ENCODE results near the gene LRIT1. TPM values are rescaled to one million over a fixed set of nuclear protein-coding genes. Genes with fewer than 3 reads are reported as not detected.
A peak's percentile ranks its signal among the peaks of the same experiment; 100 is the strongest.

LRIT1 gene
- total and polyA plus RNA-seq, 2 donors (not counting 3 experiments of a cell fraction or from before 2014, with no cell fraction given), result not detected

- H4K20me1 ChIP-seq (replicated peaks; ENCODE audit: control insufficient read depth, extremely low read depth, insufficient read depth, low read length), result no peaks in the 10 kb centered on the region
- intact Hi-C loops (cut with micrococcal nuclease), result loop anchor here (1.0 kb wide), 3 partner anchors 29 to 85 kb away; no protein-coding TSS in a partner anchor
- TF ChIP-seq GATA2 (IDR thresholded peaks at IDR 0.05; ENCODE audit: insufficient read depth, insufficient read length, low read depth, low read length) (no peak), JUN (IDR thresholded peaks at IDR 0.05; ENCODE audit: borderline replicate concordance, insufficient read depth, insufficient read length, low read depth) (no peak), POLR2AphosphoS5 (IDR thresholded peaks at IDR 0.05; ENCODE audit: insufficient read depth, low read depth, low read length) (no peak), CTCF (IDR thresholded peaks at IDR 0.05; ENCODE audit: extremely low read depth in 1 of 2, insufficient read depth in 1 of 2, low read depth in 1 of 2, low read length in 2 of 2) (peak; percentile 80 to 84), POLR2A (IDR thresholded peaks at IDR 0.05; ENCODE audit: low read depth, low read length) (no peak), FOS (IDR thresholded peaks at IDR 0.05; ENCODE audit: borderline replicate concordance, insufficient read depth, low read length) (no peak)
- no peaks in the 10 kb centered on the region for H3K9me3 ChIP-seq (replicated peaks; ENCODE audit: control insufficient read depth, insufficient read depth, low read length)
- H3K4me3 ChIP-seq (replicated peaks in 1 of 3; ENCODE audit: insufficient read depth in 1 of 3, low read depth in 1 of 3, low read length in 3 of 3), result no peak overlapping the region
- H3K79me2 ChIP-seq (ENCODE audit: control insufficient read depth, insufficient read depth, low read length), result no peaks in the 10 kb centered on the region
- BruUV-seq (replicated peaks), result no TSS peak
- CTCF ChIA-PET, result interaction anchor here (0.7 to 11.1 kb wide), 37 partner anchors 9 to 280 kb away, joined by 3 to 510 read pairs (median 9); partner anchors contain the start of gene CCSER2
- H3K27ac ChIP-seq (ENCODE audit: insufficient read depth, low read depth, low read length), result no peak overlapping the region
- no peak for FAIRE-seq
- no peak overlapping the region for H2AFZ ChIP-seq (ENCODE audit: low read depth, low read length)
- dilution Hi-C loops (cut with MboI; ENCODE audit: extremely low pct_ligation_motif_present, low sequenced_read_pairs), result no loop called here
- H3K4me2 ChIP-seq (ENCODE audit: insufficient read depth, low read length), result no peak overlapping the region
- no peak overlapping the region for H3K9ac ChIP-seq (replicated peaks; ENCODE audit: extremely low read depth, insufficient read depth, low read length)
- peaks cover 5 to 21% of the 10 kb centered on the region in 2 experiments for H3K27me3 ChIP-seq (ENCODE audit: control insufficient read depth in 2 of 2, insufficient read depth in 2 of 2, low read length in 2 of 2)
- no peaks in the 10 kb centered on the region for H3K4me1 ChIP-seq (ENCODE audit: control insufficient read depth, extremely low read depth, insufficient read depth, low read length)
- H3K9me1 ChIP-seq (replicated peaks; ENCODE audit: control insufficient read depth, extremely low read depth, insufficient read depth, low read length), result no peaks in the 10 kb centered on the region
- DNase-seq (ENCODE audit: low read depth, low spot score), result peak; percentile 67
- H3K36me3 ChIP-seq (ENCODE audit: control insufficient read depth in 2 of 2, extremely low read depth in 1 of 2, insufficient read depth in 2 of 2, low read length in 2 of 2), result no peaks in the 10 kb centered on the region
- POLR2A ChIA-PET, result no interaction called here
Measured at GRCh38 chr10:84267503-84268126, 26.3 kb upstream of the LRIT1 start.
